ENCODE measurements around the gene AFF2.

GRCh38 chrX:148562846-148563245, 62.4 kb downstream of the AFF2 start:
- no peak for TF ChIP-seq POLR2A (IDR thresholded peaks at IDR 0.05)
- TF ChIP-seq, protein P1, sequence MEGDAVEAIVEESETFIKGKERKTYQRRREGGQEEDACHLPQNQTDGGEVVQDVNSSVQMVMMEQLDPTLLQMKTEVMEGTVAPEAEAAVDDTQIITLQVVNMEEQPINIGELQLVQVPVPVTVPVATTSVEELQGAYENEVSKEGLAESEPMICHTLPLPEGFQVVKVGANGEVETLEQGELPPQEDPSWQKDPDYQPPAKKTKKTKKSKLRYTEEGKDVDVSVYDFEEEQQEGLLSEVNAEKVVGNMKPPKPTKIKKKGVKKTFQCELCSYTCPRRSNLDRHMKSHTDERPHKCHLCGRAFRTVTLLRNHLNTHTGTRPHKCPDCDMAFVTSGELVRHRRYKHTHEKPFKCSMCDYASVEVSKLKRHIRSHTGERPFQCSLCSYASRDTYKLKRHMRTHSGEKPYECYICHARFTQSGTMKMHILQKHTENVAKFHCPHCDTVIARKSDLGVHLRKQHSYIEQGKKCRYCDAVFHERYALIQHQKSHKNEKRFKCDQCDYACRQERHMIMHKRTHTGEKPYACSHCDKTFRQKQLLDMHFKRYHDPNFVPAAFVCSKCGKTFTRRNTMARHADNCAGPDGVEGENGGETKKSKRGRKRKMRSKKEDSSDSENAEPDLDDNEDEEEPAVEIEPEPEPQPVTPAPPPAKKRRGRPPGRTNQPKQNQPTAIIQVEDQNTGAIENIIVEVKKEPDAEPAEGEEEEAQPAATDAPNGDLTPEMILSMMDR (IDR thresholded peaks at IDR 0.05): no peak
